MCF 10A (cell line): ENCODE measurements around the gene KRTAP10-3. TPM values are rescaled to one million over a fixed set of nuclear protein-coding genes. Genes with fewer than 3 reads are reported as not detected.
"Not testable (repeated sequence)": the region's sequence is repeated elsewhere in the genome, so short reads cannot be mapped to it uniquely, and the experiment has no call there.

Experiments used
- BruUV-seq: library from RNA; stranded (reverse); fragments of 400-500 nt; replicated peaks from 2 replicates; lab custom pipeline; 2021; lab: Mats Ljungman, UMichigan
- CTCF ChIA-PET: fragments of 300-600 bp; sonication (Branson Sonifier 250); formaldehyde crosslinking; extraction: SDS; loops from one replicate; lab custom pipeline; 2021; ENCODE audit warnings: antibody characterized with exemption, inconsistent platforms; lab: Yijun Ruan, JAX
- POLR2A ChIA-PET: fragments of 300-600, 350-650 bp; sonication (Branson Sonifier 250); formaldehyde crosslinking; extraction: SDS; loops from one replicate; lab custom pipeline; 2020; ENCODE audit warnings: antibody characterized with exemption, inconsistent platforms; lab: Yijun Ruan, JAX
- DNase-seq: peaks from one replicate; pipeline ENCODE4 v3.0.0-alpha.2; 2018; ENCODE audit not compliant: unreplicated experiment
- H3K27ac Mint-ChIP-seq: one replicate; pipeline ENCODE4 v1.8.0; 2022; ENCODE audit warnings: mild to moderate bottlenecking, low read depth, mixed read lengths; ENCODE audit not compliant: unreplicated experiment
- H3K27me3 Mint-ChIP-seq: one replicate; pipeline ENCODE4 v1.8.0; 2022; ENCODE audit warnings: mixed read lengths; ENCODE audit not compliant: insufficient read depth, unreplicated experiment
- H3K36me3 Mint-ChIP-seq: one replicate; pipeline ENCODE4 v1.8.0; 2022; ENCODE audit warnings: mild to moderate bottlenecking, moderate library complexity, mixed read lengths; ENCODE audit not compliant: insufficient read depth, unreplicated experiment
- H3K4me1 Mint-ChIP-seq: one replicate; pipeline ENCODE4 v1.8.0; 2022; ENCODE audit warnings: mixed read lengths; ENCODE audit not compliant: insufficient read depth, unreplicated experiment
- H3K4me3 Mint-ChIP-seq: one replicate; pipeline ENCODE4 v1.8.0; 2022; ENCODE audit warnings: mild to moderate bottlenecking, moderate library complexity, mixed read lengths; ENCODE audit not compliant: unreplicated experiment
- H3K9me3 Mint-ChIP-seq: one replicate; pipeline ENCODE4 v1.8.0; 2022; ENCODE audit warnings: mixed read lengths; ENCODE audit not compliant: unreplicated experiment
- CTCF ChIP-seq: fragments of 200-600 bp; IDR thresholded peaks from one replicate; pipeline ENCODE4 v1.8.0; 2022; ENCODE audit warnings: antibody characterized with exemption, mild to moderate bottlenecking; ENCODE audit not compliant: unreplicated experiment
- intact Hi-C: fragments of 100-400 bp; cut with micrococcal nuclease; formaldehyde crosslinking; loops from 2 replicates; pipeline ENCODE4 v1.14.1; 2022
- total RNA-seq: library from RNA; stranded (reverse); gene quantifications from 2 replicates; pipeline ENCODE4 v1.2.3, GENCODE V29; 2022

The KRTAP10-3 gene
- total RNA-seq, 1 experiment from 2014 or later, result not detected

- ChIA-PET CTCF (interaction anchor here (0.6 to 1.1 kb wide), 2 partner anchors 65 to 851 kb away, joined by 4 read pairs; no protein-coding TSS in a partner anchor), POLR2A (no interaction called here)
- TF ChIP-seq CTCF, result no peak
- intact Hi-C loops, result no loop called here
- Mint-ChIP-seq H3K36me3 (no peaks in the 10 kb centered on the region), H3K27me3 (peaks cover 49% of the 10 kb centered on the region), H3K4me1 (peaks cover 7% of the 10 kb centered on the region), H3K9me3 (peaks cover 20% of the 10 kb centered on the region), H3K4me3 (no peak overlapping the region), H3K27ac (peak overlapping the region; percentile 79)
- BruUV-seq, result no TSS peak
- DNase-seq, result no peak
Observed at GRCh38 chr21:44575307-44576024, 16.9 kb upstream of the KRTAP10-3 start.

- H3K27ac Mint-ChIP-seq, result peak overlapping the region; percentile 79
- POLR2A ChIA-PET, result no interaction called here
- no peak overlapping the region for H3K4me3 Mint-ChIP-seq
- peak; percentile 16 for DNase-seq
- no peaks in the 10 kb centered on the region for H3K36me3 Mint-ChIP-seq
- peak; percentile 17 for TF ChIP-seq CTCF
- H3K4me1 Mint-ChIP-seq, result peaks cover 7% of the 10 kb centered on the region
- peaks cover 48% of the 10 kb centered on the region for H3K27me3 Mint-ChIP-seq
- BruUV-seq, result no TSS peak
- CTCF ChIA-PET, result interaction anchor here (0.6 to 1.1 kb wide), 4 partner anchors 57 to 852 kb away, joined by 3 to 4 read pairs (median 4); no protein-coding TSS in a partner anchor
- H3K9me3 Mint-ChIP-seq, result peaks cover 25% of the 10 kb centered on the region
- intact Hi-C loops, result no loop called here
Observed at GRCh38 chr21:44574457-44575306, 16.1 kb upstream of the KRTAP10-3 start.

- Mint-ChIP-seq H3K27me3 (peaks cover 45% of the 10 kb centered on the region), H3K27ac (peak within 1 kb of the TSS; percentile 79), H3K9me3 (peaks cover 25% of the 10 kb centered on the region)
- DNase-seq, intact Hi-C loops, H3K36me3 Mint-ChIP-seq, H3K4me3 Mint-ChIP-seq, H3K4me1 Mint-ChIP-seq, BruUV-seq, POLR2A ChIA-PET: not testable (repeated sequence)
- CTCF ChIA-PET, result interaction anchor here (0.6 to 0.7 kb wide), 2 partner anchors 56 to 136 kb away, joined by 3 read pairs; no protein-coding TSS in a partner anchor
Observed at GRCh38 chr21:44573630-44574456, 15.2 kb upstream of the KRTAP10-3 start, which contains the start of gene KRTAP10-4. Gene KRTAP10-4 (plus strand): TSS chr21:44573729. CDS start chr21:44573759, 30 bp downstream.

GRCh38 chr21:44572959-44573583, 14.5 kb upstream of the KRTAP10-3 start:
- ChIA-PET POLR2A (no interaction called here), CTCF (interaction anchor here (0.6 kb wide), 1 partner anchor 28 kb away, joined by 4 read pairs; no protein-coding TSS in a partner anchor)
- Mint-ChIP-seq H3K4me1 (peaks cover 7% of the 10 kb centered on the region), H3K9me3 (peaks cover 25% of the 10 kb centered on the region), H3K36me3 (no peaks in the 10 kb centered on the region), H3K27ac (no peak overlapping the region), H3K27me3 (peaks cover 45% of the 10 kb centered on the region), H3K4me3 (no peak overlapping the region)
- TF ChIP-seq CTCF, result no peak
- intact Hi-C loops, result no loop called here
- DNase-seq, result no peak
- no TSS peak for BruUV-seq
